PC-3 (cell line): Measurements from ENCODE around the gene ST6GALNAC1.

Experiments
- EZH2 ChIP-seq: fragments of 300-600 bp; sonication (generic); IDR thresholded peaks from one replicate; pipeline ENCODE4 v1.6.1; 2017; ENCODE audit warnings: antibody characterized with exemption, mild to moderate bottlenecking, low read length; ENCODE audit not compliant: unreplicated experiment
- EZH2phosphoT487 ChIP-seq: fragments of 300-600 bp; sonication (generic); IDR thresholded peaks from 2 replicates; pipeline ENCODE4 v1.6.1; 2018; ENCODE audit warnings: mild to moderate bottlenecking, antibody characterized with exemption, low read length, borderline replicate concordance
- TF ChIP-seq, protein P1 (sequence below): fragments of 300-600 bp; sonication (generic); conservative IDR thresholded peaks from 2 replicates; pipeline ENCODE4 v1.5.1; 2017; ENCODE audit warnings: antibody characterized with exemption, low read depth, mild to moderate bottlenecking, low read length

DNA sequence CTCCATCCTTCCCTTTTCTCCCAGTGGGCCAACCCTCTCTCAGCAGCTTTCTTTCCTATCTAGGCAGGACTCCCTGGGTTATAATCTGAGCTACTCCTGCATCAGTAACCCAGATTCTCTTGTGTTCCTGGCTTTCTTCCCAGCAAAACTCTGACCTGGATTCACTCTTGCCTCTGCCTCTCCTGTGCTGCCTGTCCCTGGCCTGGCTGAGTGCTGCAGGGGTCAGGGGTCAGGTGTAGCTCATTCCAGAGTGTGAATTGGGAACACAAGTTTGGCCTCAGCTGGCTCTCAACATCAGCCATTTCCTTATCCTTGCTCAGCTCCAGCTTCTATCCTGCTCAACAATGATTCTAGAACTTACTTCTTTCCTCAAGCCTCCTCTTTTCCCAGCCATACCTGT lies 55.4 kb downstream of the ST6GALNAC1 start:
- TF ChIP-seq, protein P1, sequence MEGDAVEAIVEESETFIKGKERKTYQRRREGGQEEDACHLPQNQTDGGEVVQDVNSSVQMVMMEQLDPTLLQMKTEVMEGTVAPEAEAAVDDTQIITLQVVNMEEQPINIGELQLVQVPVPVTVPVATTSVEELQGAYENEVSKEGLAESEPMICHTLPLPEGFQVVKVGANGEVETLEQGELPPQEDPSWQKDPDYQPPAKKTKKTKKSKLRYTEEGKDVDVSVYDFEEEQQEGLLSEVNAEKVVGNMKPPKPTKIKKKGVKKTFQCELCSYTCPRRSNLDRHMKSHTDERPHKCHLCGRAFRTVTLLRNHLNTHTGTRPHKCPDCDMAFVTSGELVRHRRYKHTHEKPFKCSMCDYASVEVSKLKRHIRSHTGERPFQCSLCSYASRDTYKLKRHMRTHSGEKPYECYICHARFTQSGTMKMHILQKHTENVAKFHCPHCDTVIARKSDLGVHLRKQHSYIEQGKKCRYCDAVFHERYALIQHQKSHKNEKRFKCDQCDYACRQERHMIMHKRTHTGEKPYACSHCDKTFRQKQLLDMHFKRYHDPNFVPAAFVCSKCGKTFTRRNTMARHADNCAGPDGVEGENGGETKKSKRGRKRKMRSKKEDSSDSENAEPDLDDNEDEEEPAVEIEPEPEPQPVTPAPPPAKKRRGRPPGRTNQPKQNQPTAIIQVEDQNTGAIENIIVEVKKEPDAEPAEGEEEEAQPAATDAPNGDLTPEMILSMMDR, result no peak
- TF ChIP-seq EZH2phosphoT487 (no peak), EZH2 (no peak)
